NCI-H446 treated with DMSO at 0.1 percent for 48 hours (cell line): Measurements from ENCODE around the gene PPME1.

ENCODE experiments used
- DNase-seq: peaks from one replicate; lab custom pipeline; 2025; lab: John Stamatoyannopoulos, UW

PPME1 gene

DNA sequence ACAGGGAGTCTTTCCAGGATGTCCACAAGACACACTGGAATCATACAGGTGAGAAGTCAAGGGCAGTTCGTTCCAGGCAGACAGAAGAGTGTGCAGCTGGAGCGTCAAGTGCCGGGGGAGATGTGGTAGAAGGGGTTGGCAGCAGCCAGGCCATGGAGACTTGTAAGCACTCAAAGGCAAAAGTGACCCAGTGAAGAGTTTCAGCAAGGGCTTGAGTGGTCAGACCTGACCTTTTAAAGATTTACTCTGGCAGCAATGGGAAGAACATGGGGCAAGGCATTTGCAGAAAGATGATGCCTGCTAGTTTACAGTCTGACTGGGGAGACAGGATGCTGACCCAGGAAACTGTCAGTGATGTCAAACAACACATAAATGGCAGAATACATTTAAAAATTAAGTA is 111.3 kb downstream of the PPME1 start:
- no peak for DNase-seq

GRCh38 chr11:74282914-74283371 is 111.9 kb downstream of the PPME1 start:
- DNase-seq: peak; percentile 30

DNA sequence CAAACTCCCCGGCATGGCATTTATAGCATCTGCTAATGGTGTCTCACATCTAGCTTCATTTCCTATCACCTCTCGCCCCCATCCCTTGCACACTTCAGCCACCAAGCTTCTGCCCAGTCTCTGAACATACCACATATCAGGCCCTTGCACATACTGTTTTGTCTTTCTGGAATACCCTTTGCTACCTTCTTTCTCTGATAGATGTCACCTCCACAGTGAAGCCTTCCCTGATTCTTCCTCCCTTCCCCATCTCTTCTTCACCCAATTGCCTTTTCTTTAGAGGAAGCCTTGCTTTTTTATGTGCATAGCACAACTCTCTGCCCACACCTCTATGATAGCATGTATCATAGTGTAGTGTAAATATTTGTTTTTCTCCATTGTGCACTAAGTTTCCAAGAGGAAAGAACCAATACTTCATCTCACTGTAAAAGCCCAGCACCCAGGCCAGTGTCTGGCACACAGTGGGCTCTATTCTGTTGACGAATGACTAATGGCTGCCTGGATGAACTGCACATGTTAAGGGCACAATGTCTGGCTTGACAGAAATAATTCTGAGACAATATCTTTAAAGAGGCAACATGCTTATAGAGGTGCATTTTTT is 112.6 kb downstream of the PPME1 start:
- no peak for DNase-seq

- DNase-seq: no peak
Measured at GRCh38 chr11:74284466-74284865, 113.4 kb downstream of the PPME1 start.

- DNase-seq: no peak
Measured at GRCh38 chr11:74288161-74288560, 117.1 kb downstream of the PPME1 start.

DNA sequence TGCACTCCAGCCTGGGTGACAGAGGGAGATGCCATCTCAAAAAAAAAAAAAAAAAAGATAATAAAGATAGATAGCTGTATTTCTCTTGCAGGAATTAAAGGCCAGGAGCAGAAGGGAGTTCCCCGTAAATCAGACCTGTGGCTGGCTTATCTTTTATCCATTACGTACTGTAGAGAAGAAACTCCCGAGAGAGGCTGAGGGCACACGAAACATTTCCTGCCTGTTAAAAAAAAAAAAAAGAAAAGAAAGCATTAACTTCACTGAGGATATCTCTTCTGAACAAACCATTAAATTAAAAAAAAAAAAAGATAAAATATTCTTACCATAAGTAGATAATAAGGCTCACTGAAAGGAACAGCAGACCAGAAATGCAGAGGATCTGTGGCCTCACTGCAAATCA is 117.8 kb downstream of the PPME1 start:
- DNase-seq: no peak

DNA sequence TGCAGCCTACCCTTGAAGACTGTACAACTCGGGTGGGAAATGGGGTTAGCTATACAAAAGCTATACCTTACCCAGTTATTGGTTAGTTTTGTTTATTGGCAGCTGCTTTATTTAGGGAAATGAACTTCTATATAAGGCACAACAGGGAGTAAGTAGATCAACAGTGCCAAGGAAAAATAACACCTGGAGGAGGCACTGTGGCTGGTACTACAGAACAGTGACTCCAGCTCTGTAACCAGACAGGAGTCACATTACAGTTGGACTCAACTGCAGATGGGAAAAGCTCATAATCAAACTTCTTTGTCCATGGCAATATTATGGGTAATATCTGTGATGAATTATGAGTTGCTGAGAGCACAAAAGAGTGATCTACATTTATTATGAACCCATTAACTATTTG is 126.4 kb downstream of the PPME1 start:
- no peak for DNase-seq

DNA sequence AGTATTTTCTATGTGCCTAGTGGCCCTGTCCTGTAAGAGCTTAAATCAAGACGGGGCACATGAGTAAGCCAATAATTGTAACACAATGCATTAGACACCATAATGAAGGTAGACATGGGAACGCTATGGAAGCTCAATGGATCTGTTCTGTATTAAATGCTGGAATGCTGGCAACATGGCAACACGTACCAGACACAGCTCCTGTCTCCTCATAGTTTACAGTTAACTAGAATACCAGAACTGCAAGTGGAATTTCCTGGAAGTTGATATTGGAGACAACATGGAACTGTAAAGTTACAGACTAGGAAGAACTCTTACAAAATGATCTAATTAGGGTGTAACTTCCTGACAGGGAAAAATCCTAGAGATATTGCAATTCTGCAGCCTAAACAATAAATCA is 127.9 kb downstream of the PPME1 start:
- DNase-seq: no peak
